Uterus (tissue), 4 donors: ENCODE data around the gene LMBR1L. TPM values are rescaled to one million over a fixed set of nuclear protein-coding genes. Genes with fewer than 3 reads are reported as not detected.
A peak's percentile ranks its signal among the peaks of the same experiment; 100 is the strongest.

Experiments used
- DNase-seq, 2 donors: peaks; one replicate each; pipeline ENCODE4 v3.0.0-alpha.2; 2019 to 2020
- H3K27ac ChIP-seq, 2 donors: fragments of 200-600 bp; sonication (generic); 1 replicate in 1 of 2; 2 replicates in 1 of 2; pipeline ENCODE4 v1.5.1; 2016 to 2018
- H3K27me3 ChIP-seq, 2 donors: fragments of 200-600 bp; sonication (generic); one replicate each; pipeline ENCODE4 v1.5.1; 2018 to 2019; ENCODE audit warnings: control low read depth in 1 of 2
- H3K36me3 ChIP-seq, 2 donors: fragments of 200-600 bp; sonication (generic); one replicate each; pipeline ENCODE4 v1.5.1; 2019; ENCODE audit warnings: control low read depth in 1 of 2
- H3K4me1 ChIP-seq, 2 donors: fragments of 200-600 bp; sonication (generic); one replicate each; pipeline ENCODE4 v1.5.1; 2018 to 2019; ENCODE audit warnings: control low read depth in 1 of 2
- H3K4me3 ChIP-seq, 2 donors: fragments of 200-600 bp; sonication (generic); 1 replicate in 1 of 2; 2 replicates in 1 of 2; pipeline ENCODE4 v1.5.1; 2018 to 2019; ENCODE audit warnings: mild to moderate bottlenecking in 1 of 2
- H3K9me3 ChIP-seq, 2 donors: fragments of 200-600 bp; sonication (generic); one replicate each; pipeline ENCODE4 v1.5.1; 2019; ENCODE audit warnings: control low read depth in 1 of 2
- CTCF ChIP-seq, 4 experiments: fragments of 200-600 bp in 2 of 4; fragments of 450-650 bp in 2 of 4; sonication (generic) in 2 of 4; IDR thresholded peaks; one replicate each; pipeline ENCODE4 v1.5.1; 2016 to 2019; ENCODE audit warnings: antibody characterized with exemption in 4 of 4, mild to moderate bottlenecking in 2 of 4, moderate library complexity in 1 of 4
- POLR2A ChIP-seq, 2 donors: fragments of 450-650 bp; IDR thresholded peaks; one replicate each; pipeline ENCODE4 v1.6.1; 2016; ENCODE audit warnings: antibody characterized with exemption in 2 of 2, mild to moderate bottlenecking in 1 of 2, moderate library complexity in 1 of 2
- intact Hi-C: fragments of 100-400 bp; cut with DNase I; formaldehyde crosslinking; loops from one replicate; pipeline ENCODE4 v1.15.1; 2023; ENCODE audit warnings: low total_unique reads
- total RNA-seq, 4 donors: library from RNA; depleted of rRNA in 3 of 4; stranded (reverse); fragments of >200 nt in 3 of 4; gene quantifications; one replicate each; pipeline versions ENCODE4 v1.1.0 to v1.2.4, GENCODE V29; 2014 to 2023
- donor health status: DM: yes; HTN: yes; CAD: no.

The LMBR1L gene
- total RNA-seq, 4 donors from 2014 or later, result 22.1 to 114 (median 43.2) TPM

GRCh38 chr12:49133014-49133413, 22.4 kb upstream of the LMBR1L start:
- TF ChIP-seq CTCF (IDR thresholded peaks at IDR 0.05) (no peak), POLR2A (IDR thresholded peaks at IDR 0.05) (no peak)
- Histone ChIP-seq H3K27ac (peak overlapping the region; percentile 100), H3K4me1 (no peaks in the 10 kb centered on the region), H3K36me3 (no peaks in the 10 kb centered on the region), H3K27me3 (no peaks in the 10 kb centered on the region), H3K9me3 (no peaks in the 10 kb centered on the region), H3K4me3 (peak overlapping the region in 1 of 2 donors; percentile 14)
- intact Hi-C loops, result loop anchor here (10.0 kb wide), 1 partner anchor 102 kb away; no protein-coding TSS in a partner anchor
- no peak for DNase-seq

GRCh38 chr12:49131894-49132461, 21.3 kb upstream of the LMBR1L start:
- H3K27me3 ChIP-seq, result no peaks in the 10 kb centered on the region
- peak overlapping the region; percentile 100 for H3K27ac ChIP-seq
- H3K4me3 ChIP-seq, result peak overlapping the region; percentile 40 to 81
- no peak for DNase-seq
- TF ChIP-seq POLR2A (IDR thresholded peaks at IDR 0.05), result no peak
- intact Hi-C loops, result loop anchor here (10.0 kb wide), 1 partner anchor 103 kb away; no protein-coding TSS in a partner anchor
- H3K9me3 ChIP-seq, result no peaks in the 10 kb centered on the region
- no peaks in the 10 kb centered on the region for H3K4me1 ChIP-seq
- no peaks in the 10 kb centered on the region for H3K36me3 ChIP-seq

GRCh38 chr12:49131051-49131893, 20.6 kb upstream of the LMBR1L start, which contains the start of gene TUBA1B:
Gene TUBA1B (minus strand): TSS chr12:49131395. CDS start chr12:49131300, 95 bp downstream.
- Histone ChIP-seq H3K27ac (peak within 1 kb of the TSS; percentile 100), H3K9me3 (no peaks in the 10 kb centered on the region), H3K4me3 (peak within 1 kb of the TSS; percentile 81 to 99), H3K36me3 (no peaks in the 10 kb centered on the region), H3K4me1 (no peaks in the 10 kb centered on the region), H3K27me3 (no peaks in the 10 kb centered on the region)
- peak; percentile 89 to 92 for TF ChIP-seq POLR2A (IDR thresholded peaks at IDR 0.05)
- peak in 2 of 4 experiments; percentile 4 to 34 for TF ChIP-seq CTCF (IDR thresholded peaks at IDR 0.05)
- intact Hi-C loops, result loop anchor here (10.0 kb wide), 1 partner anchor 104 kb away; no protein-coding TSS in a partner anchor
- DNase-seq, result peak; percentile 91 to 94

GRCh38 chr12:49130151-49131050, 19.8 kb upstream of the LMBR1L start:
- Histone ChIP-seq H3K27me3 (no peaks in the 10 kb centered on the region), H3K27ac (peak overlapping the region; percentile 100), H3K4me1 (no peaks in the 10 kb centered on the region), H3K9me3 (no peaks in the 10 kb centered on the region), H3K36me3 (no peaks in the 10 kb centered on the region), H3K4me3 (peak overlapping the region; percentile 81 to 99)
- peak; percentile 94 for DNase-seq
- intact Hi-C loops, result loop anchor here (10.0 kb wide), 1 partner anchor 104 kb away; no protein-coding TSS in a partner anchor
- TF ChIP-seq CTCF (IDR thresholded peaks at IDR 0.05) (peak; percentile 80 to 92 (median 89)), POLR2A (IDR thresholded peaks at IDR 0.05) (peak; percentile 47 to 79)
